EH (cell line): Measurements from ENCODE around the gene COL11A2.

Source experiments
- DNase-seq: peaks from one replicate; pipeline ENCODE4 v3.0.0-alpha.2; 2015; ENCODE audit warnings: low read depth

COL11A2 gene

GRCh38 chr6:33117811-33118277, 74.4 kb downstream of the COL11A2 start:
- DNase-seq, result no peak

GRCh38 chr6:33116841-33117711, 75.2 kb downstream of the COL11A2 start:
- peak; percentile 15 for DNase-seq

- DNase-seq, result no peak
Measured at GRCh38 chr6:33116417-33116816, 75.8 kb downstream of the COL11A2 start.

- no peak for DNase-seq
Measured at GRCh38 chr6:33114406-33114805, 77.9 kb downstream of the COL11A2 start.

GRCh38 chr6:33113755-33114154, 78.5 kb downstream of the COL11A2 start:
- DNase-seq, result no peak
